ENCODE data around the gene ASIC2. TPM values are rescaled to one million over a fixed set of nuclear protein-coding genes. Genes with fewer than 3 reads are reported as not detected.
A peak's percentile ranks its signal among the peaks of the same experiment; 100 is the strongest.

ASIC2 gene
- not detected for total RNA-seq

DNA sequence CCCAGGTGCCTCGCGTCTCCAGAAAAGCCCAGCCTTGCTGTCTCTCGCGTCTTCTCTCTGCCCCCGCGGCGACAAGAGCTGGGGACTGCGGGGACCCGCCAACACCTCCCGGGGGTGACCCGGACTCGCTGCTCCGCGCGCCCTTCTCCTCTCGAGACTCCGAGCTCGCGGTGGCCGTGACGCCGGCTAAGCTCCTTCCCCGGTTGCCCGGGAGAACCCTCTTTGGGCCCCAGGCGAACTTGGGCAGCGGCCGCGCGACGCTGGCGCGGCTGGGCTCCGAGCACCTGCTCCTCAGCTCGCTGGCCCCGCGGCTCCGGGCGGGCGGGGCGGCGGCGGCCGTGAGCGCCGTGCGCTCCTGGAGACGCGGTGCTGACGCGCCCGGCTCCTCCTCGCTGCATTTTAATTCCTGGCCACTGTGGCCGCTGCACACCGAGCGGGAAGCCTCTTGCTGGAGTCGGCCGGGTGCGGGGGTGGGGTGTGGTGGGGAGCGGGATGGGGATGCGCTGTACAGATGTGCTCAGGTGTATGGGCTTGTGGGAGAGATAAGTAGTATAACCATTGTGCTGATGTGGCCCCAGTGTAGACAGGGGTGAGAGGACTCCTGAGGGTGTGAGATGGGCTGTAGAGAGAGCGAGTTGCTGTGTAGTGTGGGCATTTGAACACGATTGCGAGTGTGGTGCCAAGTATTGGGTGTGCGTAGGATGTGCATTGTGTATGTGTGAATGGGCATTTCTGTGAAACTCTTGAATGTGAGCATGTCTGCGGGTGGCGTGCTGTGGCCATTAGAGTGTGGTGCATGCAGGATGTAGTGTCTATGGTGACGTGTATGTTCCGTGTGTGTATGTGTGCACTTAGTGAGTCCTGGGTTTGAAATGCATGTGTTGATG, at the start of gene ASIC2:
ASIC2 (minus strand) TSS at position 315 of the 887 bp plus-strand sequence.
- no peak for DNase-seq (ENCODE audit: extremely low spot score in 2 of 2)
- Histone ChIP-seq H3K4me1 (peaks cover 21% of the 10 kb centered on the region), H3K27ac (no peak within 1 kb of the TSS), H3K9me3 (no peaks in the 10 kb centered on the region), H3K27me3 (peaks cover 7% of the 10 kb centered on the region), H3K4me3 (peak within 1 kb of the TSS; percentile 34 to 36), H3K36me3 (no peaks in the 10 kb centered on the region)
- intact Hi-C loops (cut with DNase I), result no loop called here
- TF ChIP-seq POLR2AphosphoS5 (IDR thresholded peaks at IDR 0.05; ENCODE audit: insufficient read depth in 1 of 2, low read depth in 1 of 2) (no peak), POLR2A (IDR thresholded peaks at IDR 0.05) (no peak)
- TF ChIP-seq, protein P1, sequence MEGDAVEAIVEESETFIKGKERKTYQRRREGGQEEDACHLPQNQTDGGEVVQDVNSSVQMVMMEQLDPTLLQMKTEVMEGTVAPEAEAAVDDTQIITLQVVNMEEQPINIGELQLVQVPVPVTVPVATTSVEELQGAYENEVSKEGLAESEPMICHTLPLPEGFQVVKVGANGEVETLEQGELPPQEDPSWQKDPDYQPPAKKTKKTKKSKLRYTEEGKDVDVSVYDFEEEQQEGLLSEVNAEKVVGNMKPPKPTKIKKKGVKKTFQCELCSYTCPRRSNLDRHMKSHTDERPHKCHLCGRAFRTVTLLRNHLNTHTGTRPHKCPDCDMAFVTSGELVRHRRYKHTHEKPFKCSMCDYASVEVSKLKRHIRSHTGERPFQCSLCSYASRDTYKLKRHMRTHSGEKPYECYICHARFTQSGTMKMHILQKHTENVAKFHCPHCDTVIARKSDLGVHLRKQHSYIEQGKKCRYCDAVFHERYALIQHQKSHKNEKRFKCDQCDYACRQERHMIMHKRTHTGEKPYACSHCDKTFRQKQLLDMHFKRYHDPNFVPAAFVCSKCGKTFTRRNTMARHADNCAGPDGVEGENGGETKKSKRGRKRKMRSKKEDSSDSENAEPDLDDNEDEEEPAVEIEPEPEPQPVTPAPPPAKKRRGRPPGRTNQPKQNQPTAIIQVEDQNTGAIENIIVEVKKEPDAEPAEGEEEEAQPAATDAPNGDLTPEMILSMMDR (IDR thresholded peaks at IDR 0.05), result no peak

DNA sequence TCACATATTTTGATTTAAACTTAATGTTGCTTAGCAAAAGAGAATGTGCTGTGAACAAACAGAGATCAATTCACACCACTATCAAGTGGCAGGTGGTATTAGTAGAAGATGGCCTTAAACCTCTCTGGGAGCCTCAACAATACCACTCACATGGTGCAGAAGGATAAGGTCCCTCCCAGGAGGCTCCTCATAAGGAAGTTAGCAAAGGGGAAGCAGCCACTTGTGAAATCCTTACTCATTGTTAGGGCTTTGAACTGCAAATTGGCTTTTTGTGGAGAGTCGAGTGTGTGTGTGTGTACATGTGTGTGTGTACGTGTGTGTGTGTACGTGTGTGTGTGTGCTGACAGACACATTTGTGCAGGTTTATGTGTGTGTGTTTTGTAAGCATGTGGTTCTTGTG, 48.9 kb upstream of the ASIC2 start:
- Histone ChIP-seq H3K27me3 (no peaks in the 10 kb centered on the region), H3K9me3 (no peaks in the 10 kb centered on the region), H3K4me1 (no peaks in the 10 kb centered on the region), H3K4me3 (no peak overlapping the region), H3K27ac (no peak overlapping the region), H3K36me3 (no peaks in the 10 kb centered on the region)
- intact Hi-C loops (cut with DNase I), result no loop called here
- TF ChIP-seq POLR2AphosphoS5 (IDR thresholded peaks at IDR 0.05; ENCODE audit: insufficient read depth in 1 of 2, low read depth in 1 of 2), result no peak
- no peak for DNase-seq (ENCODE audit: extremely low spot score in 2 of 2)

DNA sequence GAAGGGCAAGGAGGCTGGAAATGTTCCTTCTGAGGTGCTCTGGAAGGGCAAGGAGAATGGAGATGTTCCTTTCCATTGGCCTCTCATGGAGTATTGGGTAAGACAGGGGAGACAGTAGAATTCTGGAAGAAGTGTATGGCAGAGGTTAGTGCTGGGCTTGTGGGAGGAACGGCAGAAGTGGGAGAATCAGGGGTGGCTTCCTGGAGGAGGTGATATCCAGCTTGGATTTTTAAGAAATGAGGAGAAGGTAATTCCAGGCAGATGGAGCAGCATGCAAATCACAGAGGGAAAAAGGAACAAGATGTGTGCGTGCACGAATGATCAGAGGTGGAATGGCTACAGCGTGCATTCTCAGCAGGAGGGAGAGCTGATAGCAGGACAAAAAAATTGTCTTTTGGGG, 45.1 kb upstream of the ASIC2 start:
- intact Hi-C loops (cut with DNase I), result no loop called here

DNA sequence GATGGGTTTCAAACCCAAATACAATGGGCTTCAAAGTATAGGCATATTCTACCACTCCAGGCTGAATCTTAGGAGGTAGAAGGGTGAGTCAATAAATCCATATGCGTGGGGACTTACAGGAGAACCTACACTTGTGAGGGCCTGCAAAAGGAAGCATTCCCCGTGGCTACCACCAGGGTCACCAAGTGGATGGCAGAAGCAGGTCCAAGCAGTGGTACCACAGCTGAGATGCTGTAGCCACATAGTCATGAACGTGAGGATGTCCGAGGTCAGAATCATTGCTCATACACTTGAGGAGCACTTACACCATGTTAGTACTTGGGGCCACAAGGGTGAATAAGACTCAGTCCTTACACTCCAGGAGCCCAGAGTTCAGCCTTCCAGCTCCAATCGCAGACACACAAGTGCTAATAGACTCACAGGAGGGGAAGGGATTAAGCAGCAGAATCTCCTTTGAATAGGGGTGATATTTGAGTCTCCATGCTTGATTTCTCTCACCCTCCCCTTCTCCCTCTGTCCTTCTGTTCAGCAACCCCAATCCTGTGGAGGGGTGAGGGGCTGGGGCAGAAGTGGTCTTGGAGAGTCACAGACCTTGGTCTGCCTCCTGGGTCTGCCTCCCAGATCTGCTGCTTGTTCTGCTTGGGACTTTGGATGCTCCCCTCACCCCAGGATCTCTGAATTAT, 42.5 kb upstream of the ASIC2 start:
- TF ChIP-seq, protein P1 (IDR thresholded peaks at IDR 0.05), result no peak
- TF ChIP-seq POLR2AphosphoS5 (IDR thresholded peaks at IDR 0.05; ENCODE audit: insufficient read depth in 1 of 2, low read depth in 1 of 2) (no peak), POLR2A (IDR thresholded peaks at IDR 0.05) (no peak)
- no peak overlapping the region for H3K4me3 ChIP-seq
- no peaks in the 10 kb centered on the region for H3K9me3 ChIP-seq
- H3K36me3 ChIP-seq, result no peaks in the 10 kb centered on the region
- H3K27me3 ChIP-seq, result no peaks in the 10 kb centered on the region
- intact Hi-C loops (cut with DNase I), result no loop called here
- DNase-seq (ENCODE audit: extremely low spot score in 2 of 2), result no peak
- no peaks in the 10 kb centered on the region for H3K4me1 ChIP-seq
- no peak overlapping the region for H3K27ac ChIP-seq

More for the DNA sequence above, 45.1 kb upstream of the ASIC2 start:
- Histone ChIP-seq H3K27ac (no peak overlapping the region), H3K27me3 (no peaks in the 10 kb centered on the region), H3K9me3 (no peaks in the 10 kb centered on the region), H3K36me3 (no peaks in the 10 kb centered on the region), H3K4me1 (no peaks in the 10 kb centered on the region), H3K4me3 (no peak overlapping the region)
- TF ChIP-seq, protein P1 (IDR thresholded peaks at IDR 0.05), result no peak
- TF ChIP-seq POLR2A (IDR thresholded peaks at IDR 0.05) (no peak), POLR2AphosphoS5 (IDR thresholded peaks at IDR 0.05; ENCODE audit: insufficient read depth in 1 of 2, low read depth in 1 of 2) (no peak)
- no peak for DNase-seq (ENCODE audit: extremely low spot score in 2 of 2)

DNA sequence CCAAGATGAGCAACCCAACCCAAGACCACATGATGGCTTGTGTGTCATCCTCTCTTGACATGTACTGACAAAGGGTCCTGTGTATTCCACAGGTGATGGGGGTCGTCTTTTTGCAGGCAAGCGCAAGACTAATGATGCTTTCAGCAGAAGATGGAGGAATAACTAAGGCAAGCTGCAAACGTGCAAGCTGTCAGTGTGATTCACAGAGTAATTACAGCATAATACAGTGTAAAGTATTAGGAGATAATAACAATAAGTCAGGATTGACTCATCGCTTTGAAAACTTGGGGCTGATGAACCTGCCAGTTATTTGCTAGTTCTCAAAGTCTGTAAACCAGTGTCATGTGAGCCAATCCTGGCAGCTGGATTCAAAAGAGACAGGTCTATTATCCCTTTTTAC, 41.6 kb upstream of the ASIC2 start:
- Histone ChIP-seq H3K4me3 (no peak overlapping the region), H3K27me3 (no peaks in the 10 kb centered on the region), H3K4me1 (no peaks in the 10 kb centered on the region), H3K36me3 (no peaks in the 10 kb centered on the region), H3K27ac (no peak overlapping the region), H3K9me3 (no peaks in the 10 kb centered on the region)
- DNase-seq (ENCODE audit: extremely low spot score in 2 of 2), result no peak
- TF ChIP-seq, protein P1 (IDR thresholded peaks at IDR 0.05), result no peak
- TF ChIP-seq POLR2AphosphoS5 (IDR thresholded peaks at IDR 0.05; ENCODE audit: insufficient read depth in 1 of 2, low read depth in 1 of 2) (no peak), POLR2A (IDR thresholded peaks at IDR 0.05) (no peak)
- intact Hi-C loops (cut with DNase I), result no loop called here

Data from vagina (tissue), 2 donors.